ENCODE results near the gene FSIP1.

FSIP1 gene

GRCh38 chr15:39670687-39671086, 112.0 kb downstream of the FSIP1 start:
- Histone ChIP-seq H3K4me3 (ENCODE audit: low read length) (no peak overlapping the region), H3K9me3 (ENCODE audit: control insufficient read depth, insufficient read depth, low read length) (no peaks in the 10 kb centered on the region), H3K27ac (ENCODE audit: low read length) (no peak overlapping the region), H3K4me1 (ENCODE audit: control insufficient read depth, insufficient read depth, low read length) (peaks cover 1% of the 10 kb centered on the region; the same call in 1 of the 2 replicates), H3K27me3 (ENCODE audit: control insufficient read depth, insufficient read depth, low read length) (no peaks in the 10 kb centered on the region), H3K36me3 (ENCODE audit: control insufficient read depth, insufficient read depth, low read length) (no peaks in the 10 kb centered on the region)
- no CpG with 5 or more reads among the region's 2 CpGs for whole genome bisulfite sequencing (ENCODE audit: insufficient coverage, insufficient read length)
- no peak for DNase-seq (ENCODE audit: low read depth, low spot score)

GRCh38 chr15:39669661-39670060, 113.0 kb downstream of the FSIP1 start:
- H3K27ac ChIP-seq (ENCODE audit: low read length) = no peak overlapping the region
- no CpG with 5 or more reads among the region's 2 CpGs for WGBS (ENCODE audit: insufficient coverage, insufficient read length)
- H3K4me3 ChIP-seq (ENCODE audit: low read length) = no peak overlapping the region
- no peaks in the 10 kb centered on the region for H3K9me3 ChIP-seq (ENCODE audit: control insufficient read depth, insufficient read depth, low read length)
- H3K36me3 ChIP-seq (ENCODE audit: control insufficient read depth, insufficient read depth, low read length) = no peaks in the 10 kb centered on the region
- H3K27me3 ChIP-seq (ENCODE audit: control insufficient read depth, insufficient read depth, low read length) = no peaks in the 10 kb centered on the region
- H3K4me1 ChIP-seq (ENCODE audit: control insufficient read depth, insufficient read depth, low read length) = peaks cover 1% of the 10 kb centered on the region; the same call in 1 of the 2 replicates
- DNase-seq (ENCODE audit: low read depth, low spot score) = no peak

GRCh38 chr15:39669241-39669640, 113.4 kb downstream of the FSIP1 start:
- no CpG with 5 or more reads among the region's 1 CpG for WGBS (ENCODE audit: insufficient coverage, insufficient read length)
- DNase-seq (ENCODE audit: low read depth, low spot score) = no peak

GRCh38 chr15:39668457-39668856, 114.2 kb downstream of the FSIP1 start:
- no CpG with 5 or more reads among the region's 4 CpGs for WGBS (ENCODE audit: insufficient coverage, insufficient read length)

More at GRCh38 chr15:39669241-39669640, 113.4 kb downstream of the FSIP1 start:
- H3K27ac ChIP-seq (ENCODE audit: low read length) = no peak overlapping the region
- H3K9me3 ChIP-seq (ENCODE audit: control insufficient read depth, insufficient read depth, low read length) = no peaks in the 10 kb centered on the region
- peaks cover 3% of the 10 kb centered on the region; the same call in 1 of the 2 replicates for H3K4me1 ChIP-seq (ENCODE audit: control insufficient read depth, insufficient read depth, low read length)
- H3K36me3 ChIP-seq (ENCODE audit: control insufficient read depth, insufficient read depth, low read length) = no peaks in the 10 kb centered on the region
- no peaks in the 10 kb centered on the region for H3K27me3 ChIP-seq (ENCODE audit: control insufficient read depth, insufficient read depth, low read length)
- no peak overlapping the region for H3K4me3 ChIP-seq (ENCODE audit: low read length)

GRCh38 chr15:39667382-39668127, 115.1 kb downstream of the FSIP1 start:
- Histone ChIP-seq H3K4me3 (ENCODE audit: low read length) (no peak overlapping the region), H3K36me3 (ENCODE audit: control insufficient read depth, insufficient read depth, low read length) (no peaks in the 10 kb centered on the region), H3K4me1 (ENCODE audit: control insufficient read depth, insufficient read depth, low read length) (peaks cover 3% of the 10 kb centered on the region; the same call in 1 of the 2 replicates), H3K27ac (ENCODE audit: low read length) (no peak overlapping the region), H3K27me3 (ENCODE audit: control insufficient read depth, insufficient read depth, low read length) (no peaks in the 10 kb centered on the region), H3K9me3 (ENCODE audit: control insufficient read depth, insufficient read depth, low read length) (no peaks in the 10 kb centered on the region)
- no CpG with 5 or more reads among the region's 5 CpGs for WGBS (ENCODE audit: insufficient coverage, insufficient read length)
- no peak for DNase-seq (ENCODE audit: low read depth, low spot score)

More at GRCh38 chr15:39668457-39668856, 114.2 kb downstream of the FSIP1 start:
- H3K4me1 ChIP-seq (ENCODE audit: control insufficient read depth, insufficient read depth, low read length) = peaks cover 3% of the 10 kb centered on the region; the same call in 1 of the 2 replicates
- no peak overlapping the region for H3K4me3 ChIP-seq (ENCODE audit: low read length)
- DNase-seq (ENCODE audit: low read depth, low spot score) = no peak
- H3K27ac ChIP-seq (ENCODE audit: low read length) = no peak overlapping the region
- H3K9me3 ChIP-seq (ENCODE audit: control insufficient read depth, insufficient read depth, low read length) = no peaks in the 10 kb centered on the region
- no peaks in the 10 kb centered on the region for H3K27me3 ChIP-seq (ENCODE audit: control insufficient read depth, insufficient read depth, low read length)
- no peaks in the 10 kb centered on the region for H3K36me3 ChIP-seq (ENCODE audit: control insufficient read depth, insufficient read depth, low read length)

GRCh38 chr15:39666677-39667076, 116.0 kb downstream of the FSIP1 start:
- no peaks in the 10 kb centered on the region for H3K9me3 ChIP-seq (ENCODE audit: control insufficient read depth, insufficient read depth, low read length)
- H3K36me3 ChIP-seq (ENCODE audit: control insufficient read depth, insufficient read depth, low read length) = no peaks in the 10 kb centered on the region
- no peaks in the 10 kb centered on the region for H3K27me3 ChIP-seq (ENCODE audit: control insufficient read depth, insufficient read depth, low read length)
- H3K4me1 ChIP-seq (ENCODE audit: control insufficient read depth, insufficient read depth, low read length) = peaks cover 3% of the 10 kb centered on the region; the same call in 1 of the 2 replicates
- DNase-seq (ENCODE audit: low read depth, low spot score) = peak; percentile 11
- no peak overlapping the region for H3K27ac ChIP-seq (ENCODE audit: low read length)
- no peak overlapping the region for H3K4me3 ChIP-seq (ENCODE audit: low read length)
- no CpG with 5 or more reads among the region's 3 CpGs for WGBS (ENCODE audit: insufficient coverage, insufficient read length)

GRCh38 chr15:39665629-39666250, 116.9 kb downstream of the FSIP1 start:
- H3K36me3 ChIP-seq (ENCODE audit: control insufficient read depth, insufficient read depth, low read length) = no peaks in the 10 kb centered on the region
- H3K4me3 ChIP-seq (ENCODE audit: low read length) = no peak overlapping the region
- H3K27ac ChIP-seq (ENCODE audit: low read length) = no peak overlapping the region
- WGBS (ENCODE audit: insufficient coverage, insufficient read length) = no CpG with 5 or more reads among the region's 4 CpGs
- DNase-seq (ENCODE audit: low read depth, low spot score) = no peak
- H3K27me3 ChIP-seq (ENCODE audit: control insufficient read depth, insufficient read depth, low read length) = no peaks in the 10 kb centered on the region
- H3K4me1 ChIP-seq (ENCODE audit: control insufficient read depth, insufficient read depth, low read length) = peaks cover 3% of the 10 kb centered on the region; the same call in 1 of the 2 replicates
- no peaks in the 10 kb centered on the region for H3K9me3 ChIP-seq (ENCODE audit: control insufficient read depth, insufficient read depth, low read length)

GRCh38 chr15:39663704-39664250, 118.9 kb downstream of the FSIP1 start:
- H3K9me3 ChIP-seq (ENCODE audit: control insufficient read depth, insufficient read depth, low read length) = no peaks in the 10 kb centered on the region
- H3K4me1 ChIP-seq (ENCODE audit: control insufficient read depth, insufficient read depth, low read length) = peaks cover 3% of the 10 kb centered on the region; the same call in 1 of the 2 replicates
- H3K27me3 ChIP-seq (ENCODE audit: control insufficient read depth, insufficient read depth, low read length) = no peaks in the 10 kb centered on the region
- no peaks in the 10 kb centered on the region for H3K36me3 ChIP-seq (ENCODE audit: control insufficient read depth, insufficient read depth, low read length)
- no CpG with 5 or more reads among the region's 2 CpGs for WGBS (ENCODE audit: insufficient coverage, insufficient read length)
- no peak overlapping the region for H3K4me3 ChIP-seq (ENCODE audit: low read length)
- no peak overlapping the region for H3K27ac ChIP-seq (ENCODE audit: low read length)
- DNase-seq (ENCODE audit: low read depth, low spot score) = no peak

GRCh38 chr15:39661776-39662175, 120.9 kb downstream of the FSIP1 start:
- no peak for DNase-seq (ENCODE audit: low read depth, low spot score)
- Histone ChIP-seq H3K4me3 (ENCODE audit: low read length) (no peak overlapping the region), H3K27me3 (ENCODE audit: control insufficient read depth, insufficient read depth, low read length) (no peaks in the 10 kb centered on the region), H3K27ac (ENCODE audit: low read length) (no peak overlapping the region), H3K9me3 (ENCODE audit: control insufficient read depth, insufficient read depth, low read length) (no peaks in the 10 kb centered on the region), H3K4me1 (ENCODE audit: control insufficient read depth, insufficient read depth, low read length) (peaks cover 2% of the 10 kb centered on the region; the same call in 1 of the 2 replicates), H3K36me3 (ENCODE audit: control insufficient read depth, insufficient read depth, low read length) (no peaks in the 10 kb centered on the region)

- Histone ChIP-seq H3K27ac (ENCODE audit: low read length) (no peak overlapping the region), H3K4me1 (ENCODE audit: control insufficient read depth, insufficient read depth, low read length) (no peaks in the 10 kb centered on the region), H3K4me3 (ENCODE audit: low read length) (no peak overlapping the region), H3K36me3 (ENCODE audit: control insufficient read depth, insufficient read depth, low read length) (no peaks in the 10 kb centered on the region), H3K27me3 (ENCODE audit: control insufficient read depth, insufficient read depth, low read length) (no peaks in the 10 kb centered on the region), H3K9me3 (ENCODE audit: control insufficient read depth, insufficient read depth, low read length) (no peaks in the 10 kb centered on the region)
- DNase-seq (ENCODE audit: low read depth, low spot score) = no peak
- no CpG with 5 or more reads among the region's 3 CpGs for WGBS (ENCODE audit: insufficient coverage, insufficient read length)
Measured at GRCh38 chr15:39658740-39659139, 123.9 kb downstream of the FSIP1 start.
